ENCODE results near the gene GLS2.
A peak's percentile ranks its signal among the peaks of the same experiment; 100 is the strongest.
"Not testable (repeated sequence)": the region's sequence is repeated elsewhere in the genome, so short reads cannot be mapped to it uniquely, and the experiment has no call there.

The GLS2 gene

DNA sequence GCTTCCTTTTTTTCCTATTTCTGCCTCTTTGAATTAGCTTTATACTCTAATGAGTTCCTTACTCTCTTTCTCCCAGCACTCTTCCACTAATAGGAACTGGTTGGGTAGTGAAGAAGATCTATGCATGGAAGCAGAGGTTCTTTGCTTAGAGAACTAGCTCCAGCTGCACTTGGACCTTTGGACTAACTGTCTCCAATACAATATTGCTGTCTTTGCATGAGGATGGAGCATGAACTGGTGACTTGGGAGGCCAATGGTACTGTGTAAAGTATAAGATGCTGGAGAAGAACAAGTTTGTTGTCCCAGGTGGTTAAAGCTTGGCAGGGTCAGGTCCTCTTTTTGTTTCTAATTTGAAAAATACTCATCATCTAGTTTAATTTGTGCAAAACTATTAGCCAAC is 2.4 kb upstream of the GLS2 start:
- DNase-seq, result no peak

DNA sequence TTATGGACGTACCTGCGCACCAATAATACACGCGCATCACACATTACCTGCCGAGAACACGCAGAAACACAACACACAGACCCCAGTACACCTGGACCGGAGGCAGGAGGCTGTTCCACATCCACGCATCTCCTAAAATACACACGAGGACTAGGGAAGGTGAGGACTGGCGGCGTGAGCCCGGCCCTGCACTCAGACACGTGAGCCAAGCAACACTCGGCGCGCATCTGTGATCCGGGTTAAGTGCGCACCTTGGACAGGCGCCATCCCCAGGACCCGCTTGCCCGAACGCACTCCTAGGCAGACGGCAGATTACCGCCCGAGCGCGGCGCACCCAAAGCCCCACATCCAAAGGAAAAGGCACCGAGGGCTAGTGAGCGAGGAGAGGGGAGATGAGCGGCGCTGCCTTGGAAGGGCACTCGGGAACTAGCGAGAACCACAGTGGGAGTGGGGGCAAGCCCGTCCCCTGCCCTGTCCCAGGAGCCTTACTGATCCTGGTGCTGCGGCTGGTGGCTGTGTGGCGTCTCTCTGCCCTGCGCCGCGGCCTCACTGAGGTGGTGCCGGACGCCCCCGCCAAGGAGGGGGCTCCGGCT is 417 bp downstream of the GLS2 start:
- peak in 4 of 14 donors; percentile 8 to 76 (median 22) for DNase-seq

DNA sequence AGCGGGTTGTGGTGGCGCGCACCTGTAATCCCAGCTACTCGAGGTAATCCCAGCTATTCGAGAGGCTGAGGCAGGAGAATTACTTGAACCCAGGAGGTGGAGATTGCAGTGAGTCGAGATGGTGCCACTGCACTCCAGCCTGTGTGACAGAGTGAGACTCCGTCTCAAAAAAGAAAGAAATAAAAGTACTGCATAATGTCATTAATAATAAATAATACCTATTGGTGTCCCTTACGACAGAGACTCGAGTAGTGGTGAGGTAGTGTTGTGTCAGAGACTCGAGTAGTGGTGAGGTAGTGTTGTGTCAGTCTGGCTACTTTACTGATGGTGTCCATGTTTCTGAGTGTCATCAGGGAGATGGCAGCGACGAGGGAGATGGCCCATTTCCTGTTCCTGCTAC is 1.3 kb downstream of the GLS2 start:
- no peak for DNase-seq

DNA sequence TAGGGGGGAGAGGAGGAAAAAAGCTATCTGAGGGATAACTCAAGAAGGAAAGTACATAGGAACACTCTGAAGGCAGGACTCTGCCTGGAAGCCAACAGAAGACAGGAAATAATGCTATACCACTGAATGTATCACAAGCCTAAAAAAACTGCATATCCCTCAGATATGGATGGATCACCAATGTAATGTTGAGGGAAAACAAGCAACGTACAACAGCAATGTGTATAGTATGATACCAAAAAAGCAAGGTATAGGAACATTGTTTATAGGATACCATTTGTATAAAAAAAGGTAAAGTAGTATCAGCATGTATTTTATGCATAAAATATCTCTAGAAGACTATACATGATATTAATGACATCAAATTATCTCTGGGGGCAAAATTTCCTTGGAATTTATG is 3.4 kb downstream of the GLS2 start:
- DNase-seq, result no peak

DNA sequence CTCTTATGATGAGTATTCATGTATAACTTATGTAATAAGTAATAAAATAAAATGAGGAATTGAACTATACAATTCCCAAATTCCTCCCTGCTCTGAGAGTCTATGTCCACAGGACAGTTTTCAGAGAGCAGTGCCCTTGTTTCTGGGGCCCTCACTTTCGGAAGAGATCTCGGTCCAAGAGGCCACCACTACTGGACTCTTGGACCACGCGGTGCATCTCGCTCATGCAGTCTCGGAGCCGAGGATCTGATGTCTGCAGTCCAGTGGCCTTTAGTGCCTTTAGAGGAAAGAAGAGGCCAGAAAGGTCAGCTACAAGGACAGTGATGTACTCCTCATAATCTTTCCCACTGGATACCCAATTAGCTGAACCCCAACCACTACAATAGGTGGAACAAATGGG is 8.3 kb downstream of the GLS2 start:
- no peak for DNase-seq

DNA sequence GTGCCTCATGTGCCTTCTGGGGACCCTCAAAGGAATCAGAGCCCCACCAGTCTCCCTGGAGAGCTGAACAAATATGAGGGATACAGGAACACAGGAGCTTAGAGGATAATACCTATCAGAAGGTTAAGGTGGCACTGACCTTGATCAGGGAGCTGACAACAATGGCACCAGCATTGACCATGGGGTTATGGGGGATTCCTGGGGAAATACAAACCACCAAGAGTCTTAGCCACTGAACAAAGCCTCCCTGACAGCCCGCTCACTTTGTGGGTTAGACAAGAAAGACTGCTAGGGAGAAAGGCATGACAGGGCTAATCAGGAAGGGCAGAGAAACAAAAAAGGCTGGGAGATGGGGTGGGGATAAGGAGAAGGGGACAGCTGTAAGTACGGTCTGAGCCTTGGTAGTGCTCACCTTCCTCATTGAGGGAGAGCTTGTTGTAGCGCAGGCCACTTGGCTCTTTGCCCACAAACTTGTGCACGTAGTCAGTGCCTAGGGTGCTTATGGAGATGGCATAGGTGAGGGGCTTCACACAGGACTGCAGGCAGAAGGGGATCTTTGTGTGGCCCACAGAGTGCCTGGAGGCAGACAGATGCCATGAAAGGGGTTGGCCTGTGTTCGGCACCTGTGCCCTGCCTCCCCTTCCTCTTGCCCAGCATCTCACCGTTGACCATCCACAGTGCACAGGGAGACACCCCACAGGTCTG is 10.3 kb downstream of the GLS2 start:
- DNase-seq, result no peak

DNA sequence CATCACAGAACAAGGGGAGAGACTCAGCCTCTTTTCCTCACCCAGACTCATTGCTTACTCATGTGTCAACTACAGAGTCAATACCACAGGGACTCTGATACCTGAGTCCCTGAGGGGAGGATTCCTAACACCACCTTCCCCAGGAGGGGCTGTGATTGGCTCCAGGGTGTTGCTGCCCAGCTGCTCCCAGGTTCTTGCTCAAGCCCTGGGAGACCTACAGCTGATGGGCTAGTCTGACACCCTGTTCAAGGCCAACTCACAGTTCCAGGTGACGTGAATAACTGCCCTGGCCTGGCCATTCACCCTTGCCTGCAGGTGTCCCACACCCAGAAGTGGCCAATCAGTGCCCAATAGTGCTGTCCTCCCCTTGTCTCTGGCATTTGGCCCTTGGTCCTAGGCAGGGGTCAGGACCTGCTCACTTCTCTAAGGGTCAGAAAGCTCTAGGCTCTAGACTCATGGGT is 11.0 kb downstream of the GLS2 start:
- no peak for DNase-seq

DNA sequence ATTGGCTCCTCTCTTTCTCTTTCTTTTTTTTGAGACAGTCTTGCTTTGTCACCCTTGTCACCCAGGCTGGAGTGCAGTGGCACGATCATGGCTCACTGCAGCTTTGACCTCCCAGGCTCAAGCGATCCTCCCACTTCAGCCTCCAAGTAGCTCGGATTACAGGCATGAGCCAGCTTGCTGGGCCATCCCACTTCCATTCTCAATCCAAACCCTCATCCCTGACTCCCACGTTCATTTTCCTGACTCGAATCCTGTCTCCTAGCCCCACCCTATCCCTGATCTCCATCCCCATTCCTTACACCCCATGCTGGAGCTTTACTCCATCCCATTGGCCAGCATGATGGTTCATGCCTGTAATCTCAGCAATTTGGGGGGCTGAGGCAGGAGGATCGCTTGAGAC is 11.8 kb downstream of the GLS2 start:
- no peak for DNase-seq

DNA sequence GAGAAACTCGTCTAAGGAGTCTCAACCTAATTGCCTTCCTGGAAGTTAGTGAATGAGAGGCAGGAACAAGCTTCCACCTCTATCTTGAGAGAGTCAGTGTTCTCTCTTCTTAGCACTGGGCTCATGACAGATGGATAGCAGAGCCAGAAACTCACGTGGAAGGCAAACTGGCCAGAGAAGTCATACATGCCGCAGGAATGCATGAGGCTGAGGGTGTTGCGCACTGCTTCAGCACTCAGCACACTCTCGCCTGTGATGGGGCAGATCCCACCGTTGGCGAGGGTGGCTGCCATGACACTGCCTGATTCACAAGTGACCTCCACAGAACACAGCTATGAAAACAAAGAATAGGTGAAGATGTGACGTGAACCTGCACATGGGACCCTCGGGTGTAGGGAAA is 13.6 kb downstream of the GLS2 start:
- DNase-seq, result no peak

DNA sequence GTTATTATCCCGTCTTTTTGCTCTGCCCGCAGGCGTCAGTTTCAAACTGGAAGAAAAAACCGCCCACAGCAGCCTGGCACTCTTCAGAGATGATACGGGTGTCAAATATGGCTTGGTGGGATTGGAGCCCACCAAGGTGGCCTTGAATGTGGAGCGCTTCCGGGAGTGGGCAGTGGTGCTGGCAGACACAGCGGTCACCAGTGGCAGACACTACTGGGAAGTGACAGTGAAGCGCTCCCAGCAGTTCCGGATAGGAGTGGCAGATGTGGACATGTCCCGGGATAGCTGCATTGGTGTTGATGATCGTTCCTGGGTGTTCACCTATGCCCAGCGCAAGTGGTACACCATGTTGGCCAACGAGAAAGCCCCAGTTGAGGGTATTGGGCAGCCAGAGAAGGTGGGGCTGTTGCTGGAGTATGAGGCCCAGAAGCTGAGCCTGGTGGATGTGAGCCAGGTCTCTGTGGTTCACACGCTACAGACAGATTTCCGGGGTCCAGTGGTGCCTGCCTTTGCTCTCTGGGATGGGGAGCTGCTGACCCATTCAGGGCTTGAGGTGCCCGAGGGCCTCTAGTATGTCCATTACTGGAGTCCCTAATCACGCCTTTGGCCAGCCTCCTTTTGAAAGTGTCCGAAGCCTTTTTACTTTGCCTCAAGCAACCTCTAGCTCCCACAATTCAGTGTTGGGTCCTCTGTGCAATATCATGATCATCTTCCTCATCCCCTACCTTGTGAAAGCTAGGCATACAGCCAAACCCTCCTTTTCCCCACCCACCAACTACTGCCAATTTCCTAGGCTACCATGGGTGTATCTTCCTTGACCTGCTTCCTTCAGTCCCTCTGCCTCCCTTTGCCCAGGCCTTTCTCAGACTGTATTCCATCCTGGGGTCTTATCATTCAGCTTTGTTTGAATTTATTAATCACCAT is 18.7 kb downstream of the GLS2 start:
- DNase-seq, result peak in 8 of 14 donors; percentile 15 to 46 (median 32)

DNA sequence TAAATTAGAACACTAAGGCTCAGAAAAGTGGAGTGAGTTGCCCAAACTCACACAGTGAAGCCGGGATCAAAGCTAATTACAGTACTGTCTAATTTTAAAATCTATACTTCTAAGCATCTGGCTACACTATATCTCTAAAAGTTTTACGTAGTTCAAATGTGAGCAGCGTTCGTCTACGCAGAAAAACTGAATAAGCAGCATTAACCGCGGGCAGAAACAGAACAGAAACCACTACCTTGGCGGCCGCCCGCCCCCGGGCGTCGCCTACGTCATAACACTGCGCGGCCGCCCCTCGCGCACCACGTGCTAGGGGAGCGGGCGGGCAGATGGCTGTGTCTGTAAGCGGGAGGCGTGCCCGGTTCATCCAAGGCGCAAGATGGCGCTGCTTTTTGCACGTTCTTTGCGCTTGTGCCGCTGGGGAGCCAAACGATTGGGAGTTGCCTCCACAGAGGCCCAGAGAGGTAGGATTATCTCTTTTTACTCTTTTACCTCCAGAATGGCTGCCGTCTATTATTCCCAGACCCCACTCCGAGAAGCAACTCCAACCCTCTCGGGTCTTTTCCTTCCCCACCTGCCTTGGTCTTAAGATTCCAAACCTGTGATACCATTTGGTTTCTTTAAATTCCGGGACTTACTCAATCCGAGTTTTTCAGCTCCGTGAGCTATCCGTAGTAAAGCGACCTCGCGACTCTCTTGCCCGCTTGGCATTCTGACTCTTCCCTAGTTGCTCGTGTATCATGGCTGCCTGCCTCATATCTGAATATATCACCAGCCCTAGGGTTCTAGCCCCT is 19.6 kb downstream of the GLS2 start, which contains the start of gene SPRYD4:
Gene SPRYD4, plus strand, starts transcription at position 363 of the 791 bp plus-strand sequence. Its CDS starts 14 bp downstream, at position 377.
- DNase-seq, result peak; percentile 46 to 94 (median 87)

DNA sequence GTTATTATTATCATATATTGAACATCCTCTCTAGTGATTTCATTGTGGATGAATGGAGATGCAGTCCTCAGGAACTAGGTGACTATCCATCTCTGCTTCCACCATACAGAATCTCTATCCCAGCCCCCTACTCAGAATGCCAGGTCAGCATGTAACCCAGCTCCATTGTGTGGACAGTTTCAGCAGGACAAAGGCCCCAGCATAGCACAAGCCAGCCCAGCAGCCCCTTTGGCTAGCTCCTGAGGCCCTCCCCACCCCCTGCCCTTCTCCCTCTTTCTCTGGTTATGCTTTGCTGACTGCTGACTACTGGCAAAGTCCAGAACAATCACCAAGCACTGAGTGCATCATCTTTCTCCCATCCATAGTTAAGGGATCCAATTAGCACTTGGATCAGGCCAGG is 25.4 kb downstream of the GLS2 start:
- DNase-seq, result no peak

DNA sequence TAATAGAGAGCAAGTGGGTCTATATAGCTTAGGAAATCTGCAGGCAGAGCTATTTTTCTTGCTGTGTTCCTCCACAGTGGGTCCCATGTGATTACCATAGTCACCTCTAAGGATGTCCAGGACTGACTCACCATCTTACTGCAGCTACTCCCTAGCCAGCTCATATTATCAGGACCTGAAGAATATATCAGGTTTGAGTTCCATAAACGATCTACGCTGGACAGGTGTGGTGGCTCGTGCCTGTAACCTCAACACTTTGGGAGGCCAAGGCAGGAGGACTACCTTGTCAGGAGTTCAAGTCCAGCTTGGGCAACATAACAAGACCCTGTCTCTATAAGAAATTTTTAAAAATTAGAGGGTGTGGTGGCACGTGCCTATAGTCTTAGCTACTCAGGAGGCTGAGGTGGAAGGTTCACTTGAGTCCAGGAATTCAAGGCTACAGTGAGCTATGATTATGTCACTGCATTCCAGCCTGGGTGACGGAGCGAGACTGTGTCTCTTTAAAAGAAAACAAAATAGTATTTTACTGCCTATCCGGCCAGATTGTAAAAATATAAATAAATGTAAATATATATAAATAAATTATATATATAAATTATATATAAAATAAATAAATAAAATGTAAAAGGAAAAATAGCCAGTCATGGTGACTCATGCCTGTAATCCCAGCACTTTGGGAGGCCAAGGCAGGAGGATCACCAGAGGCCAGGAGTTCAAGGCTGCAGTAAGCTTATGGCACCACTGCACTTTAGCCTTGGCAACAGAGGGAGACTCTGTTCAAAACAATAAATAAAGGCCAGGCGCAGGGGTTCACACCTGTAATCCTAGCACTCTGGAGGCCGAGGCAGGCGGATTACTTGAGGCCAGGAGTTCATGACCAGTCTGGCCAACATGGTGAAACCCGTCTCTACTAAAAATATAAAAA is 26.5 kb downstream of the GLS2 start:
- DNase-seq, result no peak

DNA sequence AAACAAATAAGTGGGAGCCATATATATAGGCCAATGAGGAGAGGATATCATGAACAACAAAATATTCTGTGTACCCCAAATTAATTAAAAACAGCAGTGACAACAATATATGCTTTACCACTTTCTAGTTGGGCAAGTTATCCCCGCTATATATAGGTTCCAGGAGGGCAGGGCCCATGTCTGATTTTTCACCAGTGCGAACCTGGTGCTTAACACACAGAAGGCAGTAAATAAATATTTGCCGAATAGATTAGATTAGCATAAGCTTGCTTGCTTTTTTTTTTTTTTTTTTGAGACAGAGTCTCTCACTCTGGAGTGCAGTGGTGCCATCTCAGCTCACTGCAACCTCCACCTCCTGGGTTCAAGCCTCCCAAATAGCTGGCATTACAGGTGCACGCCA is 30.1 kb downstream of the GLS2 start:
- no peak for DNase-seq

DNA sequence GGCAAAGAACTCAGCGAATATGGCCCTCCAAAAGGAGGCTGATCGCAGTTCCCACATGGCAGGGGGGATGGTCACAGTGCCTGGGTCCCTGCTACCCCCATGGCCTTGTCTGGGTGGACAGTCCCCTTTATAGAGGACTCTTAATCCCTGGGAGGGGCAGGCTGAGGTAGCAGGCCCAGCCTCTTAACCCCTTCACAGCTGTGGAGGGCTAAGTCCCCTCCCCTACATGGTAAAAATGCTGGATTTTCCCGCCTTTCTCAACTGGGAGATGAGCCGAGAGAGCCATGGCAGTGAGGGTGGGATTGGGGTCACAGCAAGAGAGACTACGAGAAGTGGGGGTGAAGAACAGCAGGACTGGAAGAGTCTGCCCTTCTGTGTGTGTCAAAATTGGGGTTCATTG is 33.4 kb downstream of the GLS2 start, which contains the start of gene MIP:
Gene MIP, minus strand, starts transcription at position 101 of the 400 bp plus-strand sequence. Its CDS starts 44 bp downstream, at position 57.
- DNase-seq, result no peak

DNA sequence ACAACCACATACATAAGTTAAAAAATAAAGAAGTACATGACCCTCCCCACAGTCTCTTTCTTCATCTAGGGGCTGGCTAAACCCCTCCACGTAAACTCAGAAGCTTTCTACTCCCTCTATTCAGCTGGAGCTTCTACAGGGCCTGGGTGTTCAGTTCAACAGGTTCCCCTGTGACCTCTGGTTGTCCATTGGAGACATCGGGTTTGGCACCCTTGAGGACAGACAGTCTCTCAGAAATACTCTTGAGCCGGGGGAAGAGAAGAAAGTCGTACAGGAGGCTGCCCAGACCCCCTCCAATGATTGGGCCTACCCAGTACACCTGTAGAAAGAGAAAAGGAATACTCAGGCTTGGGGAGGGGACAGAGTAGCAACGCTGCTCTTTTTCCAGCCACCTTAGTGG is 36.8 kb downstream of the GLS2 start:
- DNase-seq, result no peak

DNA sequence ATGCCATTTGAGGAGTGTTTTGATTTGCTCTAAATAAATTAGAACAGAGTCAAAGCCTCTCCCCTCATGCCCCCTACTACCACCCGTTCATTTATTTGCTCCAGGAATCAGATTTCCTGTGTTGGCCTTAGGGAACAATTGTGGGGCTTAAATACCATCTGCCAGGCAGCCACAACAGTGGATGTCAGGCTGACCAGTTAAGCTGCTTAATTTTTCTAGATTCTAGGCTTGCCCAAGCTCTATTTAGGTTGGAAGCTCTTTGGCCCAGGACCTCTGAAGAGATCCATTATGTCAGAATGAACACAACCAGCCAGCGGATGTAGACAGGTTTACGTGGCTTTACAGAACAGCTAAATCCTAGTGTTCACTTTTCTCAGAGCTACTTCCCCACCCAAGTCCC is 37.7 kb downstream of the GLS2 start:
- no peak for DNase-seq

DNA sequence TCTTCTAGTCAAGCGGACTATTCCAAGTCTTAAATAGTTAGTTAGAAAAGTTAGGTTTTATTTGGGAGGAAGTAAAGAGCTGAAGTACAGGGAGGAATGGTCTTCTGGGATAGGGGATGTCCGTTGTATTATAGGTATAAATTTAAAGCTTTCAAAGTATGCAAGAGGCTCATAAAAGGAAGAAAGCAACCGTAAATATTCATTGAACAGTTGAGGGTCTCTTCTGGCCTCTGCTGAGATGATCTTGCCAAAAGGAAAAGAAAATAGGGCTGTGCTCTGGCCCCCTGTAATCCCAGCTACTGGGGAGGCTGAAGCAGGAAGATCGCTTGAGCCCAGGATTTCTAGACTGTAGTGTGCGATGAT is 38.4 kb downstream of the GLS2 start:
- DNase-seq, result no peak

DNA sequence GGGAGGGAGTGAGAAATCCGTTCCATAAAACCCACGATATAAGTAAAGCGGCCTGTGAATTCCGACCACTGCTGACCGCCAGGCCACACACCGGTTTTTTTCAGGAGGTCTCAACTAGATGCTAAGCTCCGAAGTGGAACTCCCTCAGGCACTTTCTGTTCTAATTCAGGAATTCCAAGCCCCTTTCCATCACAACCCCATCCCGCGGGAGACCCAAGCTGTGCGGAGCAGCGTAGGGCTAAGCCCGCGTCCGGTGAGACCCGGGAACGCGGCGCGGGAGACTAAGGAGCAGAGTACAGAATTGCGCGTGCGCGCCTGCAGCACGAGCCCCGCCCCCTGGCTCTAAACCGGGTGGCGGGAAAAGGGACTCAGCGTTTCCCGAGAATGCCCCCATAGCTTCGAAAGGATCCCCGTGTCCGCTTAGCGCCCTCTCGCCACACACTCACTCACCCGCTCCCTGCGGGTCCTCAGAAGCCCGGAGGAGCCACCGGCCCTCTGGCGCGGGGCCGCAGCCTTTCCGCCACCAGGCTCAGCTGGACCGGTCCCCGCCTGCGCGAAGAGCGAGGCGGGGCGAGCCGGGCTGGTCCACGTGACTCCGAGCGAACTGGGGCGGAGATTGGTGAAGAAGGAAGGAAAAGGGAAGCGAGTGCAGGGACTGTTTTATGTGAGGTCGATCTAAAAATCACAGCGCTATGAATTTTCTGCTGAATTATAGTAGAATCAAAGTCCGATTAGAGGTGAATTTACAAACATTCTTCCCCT is 38.9 kb downstream of the GLS2 start, which contains the start of gene TIMELESS:
Gene TIMELESS, minus strand, starts transcription at position 567 of the 762 bp plus-strand sequence. CDS start 15,256 bp downstream, outside the sequence.
- DNase-seq, result peak; percentile 72 to 99 (median 94)

DNA sequence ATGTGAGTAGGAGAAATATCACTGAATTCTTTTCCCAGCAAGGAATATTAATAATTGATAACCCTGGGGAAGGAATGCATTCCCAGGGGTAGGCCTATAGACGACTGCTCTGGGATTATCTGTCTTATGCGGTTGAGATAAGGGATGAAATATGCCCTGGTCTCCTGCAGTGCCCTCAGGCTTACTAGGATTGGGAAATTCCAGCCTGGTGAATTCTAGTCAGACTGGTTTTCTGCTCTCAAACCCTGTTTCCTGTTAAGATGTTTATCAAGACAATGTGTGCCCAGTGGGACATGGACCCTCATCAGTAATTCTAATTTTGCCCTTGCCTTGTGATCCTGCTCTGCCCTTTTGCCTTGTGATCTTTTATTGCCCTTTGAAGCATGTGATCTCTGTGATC is 44.8 kb downstream of the GLS2 start:
- DNase-seq, result not testable (repeated sequence)
